Fibroblast of lung (primary cell): ENCODE results near the gene RPP40. TPM values are rescaled to one million over a fixed set of nuclear protein-coding genes. Genes with fewer than 3 reads are reported as not detected.

ENCODE experiments used
- DNase-seq, 2 donors: peaks; one replicate each; pipeline versions ENCODE4 v3.0.0 to v3.0.0-alpha.2; 2010; ENCODE audit warnings: low read depth in 2 of 2
- H2AFZ ChIP-seq: 2 replicates; pipeline ENCODE4 v1.5.1; 2012; ENCODE audit warnings: low read length, control low read depth, inconsistent platforms
- H3K27ac ChIP-seq: 2 replicates; pipeline ENCODE4 v1.5.1; 2011; ENCODE audit warnings: low read length, control low read depth; ENCODE audit not compliant: insufficient read depth
- H3K27me3 ChIP-seq: 2 replicates; pipeline ENCODE4 v1.5.1; 2011; ENCODE audit warnings: mild to moderate bottlenecking, low read length; ENCODE audit not compliant: control insufficient read depth, insufficient read depth
- H3K36me3 ChIP-seq: 2 replicates; pipeline ENCODE4 v1.5.1; 2011; ENCODE audit warnings: low read length; ENCODE audit not compliant: control insufficient read depth, insufficient read depth
- H3K4me1 ChIP-seq: 2 replicates; pipeline ENCODE4 v1.5.1; 2011; ENCODE audit warnings: low read length; ENCODE audit not compliant: control insufficient read depth, insufficient read depth; ENCODE audit errors: extremely low read depth
- H3K4me2 ChIP-seq: 2 replicates; pipeline ENCODE4 v1.5.1; 2011; ENCODE audit warnings: low read length, control low read depth; ENCODE audit not compliant: insufficient read depth; ENCODE audit errors: extremely low read depth
- H3K4me3 ChIP-seq, 4 experiments: fragments of 200-600 bp in 1 of 4; sonication (generic) in 1 of 4; replicated peaks in 1 of 4; 2 replicates each; pipeline ENCODE4 v1.5.1; 2011 to 2016; ENCODE audit warnings: low read length in 4 of 4, low read depth in 3 of 4, mild to moderate bottlenecking in 3 of 4, control low read depth in 2 of 4, inconsistent platforms in 1 of 4, mixed read lengths in 1 of 4; ENCODE audit not compliant: insufficient read depth in 1 of 4; ENCODE audit errors: control extremely low read depth in 1 of 4
- H3K79me2 ChIP-seq: 2 replicates; pipeline ENCODE4 v1.5.1; 2012; ENCODE audit warnings: mild to moderate bottlenecking, low read length, inconsistent platforms; ENCODE audit not compliant: control insufficient read depth, insufficient read depth
- H3K9ac ChIP-seq: 2 replicates; pipeline ENCODE4 v1.5.1; 2011; ENCODE audit warnings: mild to moderate bottlenecking, low read length, control low read depth; ENCODE audit not compliant: insufficient read depth
- H3K9me3 ChIP-seq: 2 replicates; pipeline ENCODE4 v1.5.1; 2012; ENCODE audit warnings: low read depth, low read length; ENCODE audit not compliant: control insufficient read depth, insufficient read depth
- H4K20me1 ChIP-seq: 2 replicates; pipeline ENCODE4 v1.5.1; 2011; ENCODE audit warnings: low read length; ENCODE audit not compliant: control insufficient read depth, insufficient read depth; ENCODE audit errors: extremely low read depth
- EZH2 ChIP-seq: IDR thresholded peaks from 2 replicates; pipeline ENCODE4 v1.5.1; 2012; ENCODE audit warnings: low read length, control low read depth, mild to moderate bottlenecking; ENCODE audit errors: missing control alignments
- polyA plus RNA-seq, 2 donors: library from polyadenylated mRNA; depleted of rRNA in 1 of 2; stranded (reverse) in 1 of 2; unstranded in 1 of 2; fragments of >200 nt; gene quantifications; 2 replicates each; pipeline ENCODE4 v1.2.1, GENCODE V29; 2011 to 2012; ENCODE audit warnings: missing spikeins in 1 of 2
- total RNA-seq: library from RNA; depleted of rRNA; stranded (reverse); fragments of >200 nt; gene quantifications from 2 replicates; pipeline ENCODE4 v1.2.1, GENCODE V29; 2014
- TF ChIP-seq, protein P1 (sequence below), 2 donors: IDR thresholded peaks in 1 of 2; conservative IDR thresholded peaks in 1 of 2; 1 replicate in 1 of 2; 2 replicates in 1 of 2; pipeline ENCODE4 v1.5.1; 2011 to 2012; ENCODE audit warnings: low read length in 2 of 2, control low read depth in 1 of 2, inconsistent platforms in 1 of 2, low read depth in 1 of 2, mild to moderate bottlenecking in 1 of 2

Gene RPP40
- total and polyA plus RNA-seq, 2 donors (not counting 1 experiment from before 2014, with no cell fraction given) = 8.3 to 27.6 TPM

DNA sequence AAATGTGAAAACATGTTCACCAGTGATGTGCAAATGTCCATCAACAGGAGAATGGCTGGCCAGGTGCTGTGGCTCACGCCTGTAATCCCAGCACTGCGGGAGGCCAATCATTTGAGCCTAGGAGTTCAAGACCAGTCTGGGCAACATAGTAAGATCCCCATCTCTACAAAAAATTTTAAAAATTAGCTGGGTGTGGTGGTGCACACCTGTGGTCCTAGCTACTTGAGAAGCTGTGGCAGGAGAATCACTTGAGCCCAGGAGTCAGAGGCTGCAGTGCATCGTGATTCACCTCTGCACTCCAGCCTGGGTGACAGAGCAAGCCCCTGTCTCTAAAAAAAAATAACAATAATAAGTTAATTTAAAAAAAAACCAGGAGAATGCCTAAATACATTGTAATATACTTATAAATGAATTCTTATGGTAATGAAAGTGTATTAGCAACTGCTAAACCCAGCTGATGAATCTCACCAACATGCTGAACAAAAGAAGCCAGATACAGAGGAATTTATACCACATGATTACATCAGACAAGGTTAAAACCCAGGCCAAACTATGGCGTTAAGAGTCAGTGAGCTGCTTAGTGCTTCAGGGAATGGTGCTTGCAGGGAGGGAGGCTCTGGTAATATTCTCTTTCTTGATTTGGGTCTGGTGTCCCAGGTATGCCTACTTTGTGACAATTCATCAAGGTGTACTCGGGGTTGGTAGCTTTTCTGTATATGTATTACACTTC, 36.4 kb downstream of the RPP40 start:
- peaks cover 2% of the 10 kb centered on the region for H3K4me1 ChIP-seq
- peak in 1 of 2 donors; percentile 20 for DNase-seq
- TF ChIP-seq, protein P1, sequence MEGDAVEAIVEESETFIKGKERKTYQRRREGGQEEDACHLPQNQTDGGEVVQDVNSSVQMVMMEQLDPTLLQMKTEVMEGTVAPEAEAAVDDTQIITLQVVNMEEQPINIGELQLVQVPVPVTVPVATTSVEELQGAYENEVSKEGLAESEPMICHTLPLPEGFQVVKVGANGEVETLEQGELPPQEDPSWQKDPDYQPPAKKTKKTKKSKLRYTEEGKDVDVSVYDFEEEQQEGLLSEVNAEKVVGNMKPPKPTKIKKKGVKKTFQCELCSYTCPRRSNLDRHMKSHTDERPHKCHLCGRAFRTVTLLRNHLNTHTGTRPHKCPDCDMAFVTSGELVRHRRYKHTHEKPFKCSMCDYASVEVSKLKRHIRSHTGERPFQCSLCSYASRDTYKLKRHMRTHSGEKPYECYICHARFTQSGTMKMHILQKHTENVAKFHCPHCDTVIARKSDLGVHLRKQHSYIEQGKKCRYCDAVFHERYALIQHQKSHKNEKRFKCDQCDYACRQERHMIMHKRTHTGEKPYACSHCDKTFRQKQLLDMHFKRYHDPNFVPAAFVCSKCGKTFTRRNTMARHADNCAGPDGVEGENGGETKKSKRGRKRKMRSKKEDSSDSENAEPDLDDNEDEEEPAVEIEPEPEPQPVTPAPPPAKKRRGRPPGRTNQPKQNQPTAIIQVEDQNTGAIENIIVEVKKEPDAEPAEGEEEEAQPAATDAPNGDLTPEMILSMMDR (conservative IDR thresholded peaks at IDR 0.05 in 1 of 2, IDR thresholded peaks at IDR 0.05 in 1 of 2; ENCODE audit: low read depth in 1 of 2, low read length in 2 of 2) = no peak
- no peak for TF ChIP-seq EZH2
- H3K9ac ChIP-seq = no peak overlapping the region
- no peaks in the 10 kb centered on the region for H3K79me2 ChIP-seq
- H3K27me3 ChIP-seq = no peaks in the 10 kb centered on the region
- H4K20me1 ChIP-seq = no peaks in the 10 kb centered on the region
- no peak overlapping the region for H3K4me2 ChIP-seq
- no peaks in the 10 kb centered on the region for H3K36me3 ChIP-seq
- no peak overlapping the region for H3K4me3 ChIP-seq
- H3K27ac ChIP-seq = no peak overlapping the region
- H3K9me3 ChIP-seq = no peaks in the 10 kb centered on the region
- no peak overlapping the region for H2AFZ ChIP-seq

DNA sequence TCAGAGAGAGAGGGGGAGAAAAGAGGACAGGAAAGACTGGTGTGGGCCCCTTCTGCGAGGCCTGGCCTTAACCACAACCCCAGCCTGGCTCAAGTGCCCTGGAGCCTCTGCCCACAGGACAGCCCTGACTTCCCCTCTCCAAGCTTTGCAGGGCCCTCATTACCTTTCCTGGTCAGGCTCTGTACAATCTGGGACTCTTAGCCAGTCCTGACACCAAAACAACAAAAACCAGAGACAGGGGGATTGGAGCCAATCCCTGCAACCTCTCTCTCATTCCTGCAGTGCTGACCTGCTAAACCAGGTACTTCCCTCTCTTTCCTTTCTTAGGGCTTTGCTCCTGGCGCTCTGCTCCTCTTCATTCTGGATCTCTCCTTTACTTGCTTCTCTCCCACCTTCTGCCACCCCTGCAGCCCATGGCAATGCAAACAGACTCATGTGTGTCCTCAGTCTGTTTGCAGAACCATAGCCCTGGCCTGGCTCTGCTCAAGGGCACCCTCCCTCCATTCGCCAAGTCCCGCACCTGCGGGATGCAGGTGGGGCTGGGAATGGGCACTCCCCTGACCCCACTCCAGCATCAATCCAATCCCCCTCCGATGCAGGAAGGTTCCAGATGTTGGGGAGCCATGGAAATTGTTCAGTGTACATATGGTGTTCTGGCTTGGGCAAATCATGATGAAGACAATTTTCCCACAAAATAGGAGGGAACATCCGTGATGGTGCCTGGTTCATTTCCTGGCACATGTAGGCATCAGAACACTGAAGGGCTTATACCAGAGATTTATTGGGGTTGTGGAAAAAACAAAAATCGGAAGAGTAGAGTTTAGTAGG, 38.1 kb downstream of the RPP40 start:
- Histone ChIP-seq H3K9me3 (no peaks in the 10 kb centered on the region), H2AFZ (no peak overlapping the region), H4K20me1 (no peaks in the 10 kb centered on the region), H3K4me3 (no peak overlapping the region), H3K4me2 (no peak overlapping the region), H3K79me2 (no peaks in the 10 kb centered on the region), H3K36me3 (no peaks in the 10 kb centered on the region), H3K27ac (no peak overlapping the region), H3K27me3 (no peaks in the 10 kb centered on the region), H3K4me1 (peaks cover 2% of the 10 kb centered on the region), H3K9ac (no peak overlapping the region)
- TF ChIP-seq, protein P1 (conservative IDR thresholded peaks at IDR 0.05 in 1 of 2, IDR thresholded peaks at IDR 0.05 in 1 of 2; ENCODE audit: low read depth in 1 of 2, low read length in 2 of 2) = no peak
- no peak for TF ChIP-seq EZH2
- no peak for DNase-seq
